Coronary artery (tissue), 2 donors: ENCODE measurements around the gene HOXB2.

Source experiments
- DNase-seq: peaks from one replicate; pipeline ENCODE4 v3.0.0-alpha.2; 2017; ENCODE audit warnings: low spot score
- H3K27ac ChIP-seq, 2 donors: fragments of 200-600 bp; sonication (generic); one replicate each; pipeline ENCODE4 v1.5.1; 2016 to 2019
- H3K4me3 ChIP-seq: fragments of 200-600 bp; sonication (generic); 2 replicates; pipeline ENCODE4 v1.5.1; 2016; ENCODE audit warnings: mild to moderate bottlenecking, moderate library complexity
- TF ChIP-seq, protein P1 (sequence below): fragments of 200-600 bp; sonication (generic); IDR thresholded peaks from one replicate; pipeline ENCODE4 v1.5.1; 2019; ENCODE audit warnings: antibody characterized with exemption

Gene HOXB2

GRCh38 chr17:48555258-48556228 lies 10.6 kb upstream of the HOXB2 start:
- H3K4me3 ChIP-seq = peak overlapping the region; percentile 73
- TF ChIP-seq, protein P1, sequence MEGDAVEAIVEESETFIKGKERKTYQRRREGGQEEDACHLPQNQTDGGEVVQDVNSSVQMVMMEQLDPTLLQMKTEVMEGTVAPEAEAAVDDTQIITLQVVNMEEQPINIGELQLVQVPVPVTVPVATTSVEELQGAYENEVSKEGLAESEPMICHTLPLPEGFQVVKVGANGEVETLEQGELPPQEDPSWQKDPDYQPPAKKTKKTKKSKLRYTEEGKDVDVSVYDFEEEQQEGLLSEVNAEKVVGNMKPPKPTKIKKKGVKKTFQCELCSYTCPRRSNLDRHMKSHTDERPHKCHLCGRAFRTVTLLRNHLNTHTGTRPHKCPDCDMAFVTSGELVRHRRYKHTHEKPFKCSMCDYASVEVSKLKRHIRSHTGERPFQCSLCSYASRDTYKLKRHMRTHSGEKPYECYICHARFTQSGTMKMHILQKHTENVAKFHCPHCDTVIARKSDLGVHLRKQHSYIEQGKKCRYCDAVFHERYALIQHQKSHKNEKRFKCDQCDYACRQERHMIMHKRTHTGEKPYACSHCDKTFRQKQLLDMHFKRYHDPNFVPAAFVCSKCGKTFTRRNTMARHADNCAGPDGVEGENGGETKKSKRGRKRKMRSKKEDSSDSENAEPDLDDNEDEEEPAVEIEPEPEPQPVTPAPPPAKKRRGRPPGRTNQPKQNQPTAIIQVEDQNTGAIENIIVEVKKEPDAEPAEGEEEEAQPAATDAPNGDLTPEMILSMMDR = peak; percentile 58
- H3K27ac ChIP-seq = peak overlapping the region; percentile 80 to 87
- DNase-seq = no peak

GRCh38 chr17:48554412-48555257 lies 9.7 kb upstream of the HOXB2 start:
- Histone ChIP-seq H3K4me3 (peak overlapping the region; percentile 73), H3K27ac (peak overlapping the region; percentile 80 to 87)
- DNase-seq = no peak
- TF ChIP-seq, protein P1 = no peak

GRCh38 chr17:48553826-48554225 lies 8.9 kb upstream of the HOXB2 start:
- TF ChIP-seq, protein P1 = no peak
- Histone ChIP-seq H3K27ac (peak overlapping the region; percentile 80 to 87), H3K4me3 (peak overlapping the region; percentile 73)
- no peak for DNase-seq

GRCh38 chr17:48553190-48553547 lies 8.3 kb upstream of the HOXB2 start:
- Histone ChIP-seq H3K27ac (peak overlapping the region; percentile 36 to 67), H3K4me3 (peak overlapping the region; percentile 41)
- DNase-seq = no peak
- TF ChIP-seq, protein P1 = no peak

- no peak for DNase-seq
- Histone ChIP-seq H3K27ac (peak overlapping the region; percentile 36 to 74), H3K4me3 (peak overlapping the region; percentile 41)
- TF ChIP-seq, protein P1 = no peak
Measured at GRCh38 chr17:48552466-48553189, 7.7 kb upstream of the HOXB2 start.

GRCh38 chr17:48551596-48552465 lies 6.9 kb upstream of the HOXB2 start:
- no peak overlapping the region for H3K4me3 ChIP-seq
- TF ChIP-seq, protein P1 = no peak
- peak overlapping the region; percentile 36 to 74 for H3K27ac ChIP-seq
- DNase-seq = no peak
